DOHH2 (cell line): Measurements from ENCODE around the gene CACNA1F.

ENCODE experiments used
- EZH2phosphoT487 ChIP-seq: fragments of 200-600 bp; sonication (generic); IDR thresholded peaks from 2 replicates; pipeline ENCODE4 v1.6.1; 2017; ENCODE audit warnings: borderline replicate concordance, mild to moderate bottlenecking, antibody characterized with exemption, low read length, moderate library complexity, mixed read lengths
- TF ChIP-seq, protein P1 (sequence below): fragments of 200-600 bp; sonication (generic); IDR thresholded peaks from one replicate; pipeline ENCODE4 v1.5.1; 2014; ENCODE audit warnings: antibody characterized with exemption, mild to moderate bottlenecking, low read depth, low read length; ENCODE audit not compliant: poor library complexity, severe bottlenecking

DNA sequence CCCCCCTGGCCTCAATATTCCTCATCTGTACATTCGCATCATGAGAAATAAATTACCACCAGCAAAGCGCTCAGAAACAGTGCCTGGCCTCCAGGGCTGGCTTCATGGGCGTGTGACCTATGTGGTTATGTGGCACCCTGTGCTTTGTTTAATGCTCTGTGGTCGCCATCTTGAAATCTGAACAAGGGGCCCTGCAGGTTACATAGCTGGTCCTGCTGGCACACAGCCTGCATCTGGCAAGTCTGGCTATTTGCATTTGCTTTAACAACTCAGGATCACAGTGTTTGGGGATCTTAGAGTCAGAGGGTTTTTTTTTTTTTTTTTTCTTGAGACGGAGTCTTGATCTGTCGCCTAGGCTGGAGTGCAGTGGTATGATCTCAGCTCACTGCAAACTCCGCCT is 21.5 kb upstream of the CACNA1F start:
- TF ChIP-seq, protein P1, sequence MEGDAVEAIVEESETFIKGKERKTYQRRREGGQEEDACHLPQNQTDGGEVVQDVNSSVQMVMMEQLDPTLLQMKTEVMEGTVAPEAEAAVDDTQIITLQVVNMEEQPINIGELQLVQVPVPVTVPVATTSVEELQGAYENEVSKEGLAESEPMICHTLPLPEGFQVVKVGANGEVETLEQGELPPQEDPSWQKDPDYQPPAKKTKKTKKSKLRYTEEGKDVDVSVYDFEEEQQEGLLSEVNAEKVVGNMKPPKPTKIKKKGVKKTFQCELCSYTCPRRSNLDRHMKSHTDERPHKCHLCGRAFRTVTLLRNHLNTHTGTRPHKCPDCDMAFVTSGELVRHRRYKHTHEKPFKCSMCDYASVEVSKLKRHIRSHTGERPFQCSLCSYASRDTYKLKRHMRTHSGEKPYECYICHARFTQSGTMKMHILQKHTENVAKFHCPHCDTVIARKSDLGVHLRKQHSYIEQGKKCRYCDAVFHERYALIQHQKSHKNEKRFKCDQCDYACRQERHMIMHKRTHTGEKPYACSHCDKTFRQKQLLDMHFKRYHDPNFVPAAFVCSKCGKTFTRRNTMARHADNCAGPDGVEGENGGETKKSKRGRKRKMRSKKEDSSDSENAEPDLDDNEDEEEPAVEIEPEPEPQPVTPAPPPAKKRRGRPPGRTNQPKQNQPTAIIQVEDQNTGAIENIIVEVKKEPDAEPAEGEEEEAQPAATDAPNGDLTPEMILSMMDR, result no peak
- TF ChIP-seq EZH2phosphoT487, result no peak
